HG03280 (cell line): Measurements from ENCODE around the gene S100A1.
A peak's percentile ranks its signal among the peaks of the same experiment; 100 is the strongest.
"Not testable (repeated sequence)": the region's sequence is repeated elsewhere in the genome, so short reads cannot be mapped to it uniquely, and the experiment has no call there.

Experiments used
- ATAC-seq: cut with Tn5 transposase; IDR thresholded peaks from one replicate; pipeline ENCODE4 v1.9.1; 2021; ENCODE audit warnings: mild to moderate bottlenecking, moderate library complexity; ENCODE audit not compliant: unreplicated experiment

Gene S100A1

DNA sequence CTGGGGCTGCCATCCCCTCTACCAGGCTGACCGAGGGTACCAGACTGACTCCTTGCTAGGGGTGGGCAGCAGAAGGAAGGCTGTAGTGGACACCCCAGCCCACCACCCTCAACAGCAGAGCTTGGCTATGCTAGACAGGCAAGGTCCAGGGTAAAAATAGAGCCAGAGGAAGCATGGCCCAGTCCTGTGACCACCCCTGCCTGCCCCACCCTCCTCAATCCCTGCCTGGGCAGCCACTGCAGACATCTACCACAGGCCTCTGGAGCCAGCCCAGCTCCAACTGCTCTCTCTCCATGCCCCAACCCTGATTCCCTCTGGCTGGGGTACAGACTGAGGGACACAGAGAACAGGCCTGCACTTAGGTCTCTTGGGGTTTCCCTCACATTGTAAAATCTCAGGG is 1.7 kb downstream of the S100A1 start:
- no peak for ATAC-seq

- ATAC-seq: no peak
Observed at GRCh38 chr1:153630384-153630783, 2.1 kb downstream of the S100A1 start.

DNA sequence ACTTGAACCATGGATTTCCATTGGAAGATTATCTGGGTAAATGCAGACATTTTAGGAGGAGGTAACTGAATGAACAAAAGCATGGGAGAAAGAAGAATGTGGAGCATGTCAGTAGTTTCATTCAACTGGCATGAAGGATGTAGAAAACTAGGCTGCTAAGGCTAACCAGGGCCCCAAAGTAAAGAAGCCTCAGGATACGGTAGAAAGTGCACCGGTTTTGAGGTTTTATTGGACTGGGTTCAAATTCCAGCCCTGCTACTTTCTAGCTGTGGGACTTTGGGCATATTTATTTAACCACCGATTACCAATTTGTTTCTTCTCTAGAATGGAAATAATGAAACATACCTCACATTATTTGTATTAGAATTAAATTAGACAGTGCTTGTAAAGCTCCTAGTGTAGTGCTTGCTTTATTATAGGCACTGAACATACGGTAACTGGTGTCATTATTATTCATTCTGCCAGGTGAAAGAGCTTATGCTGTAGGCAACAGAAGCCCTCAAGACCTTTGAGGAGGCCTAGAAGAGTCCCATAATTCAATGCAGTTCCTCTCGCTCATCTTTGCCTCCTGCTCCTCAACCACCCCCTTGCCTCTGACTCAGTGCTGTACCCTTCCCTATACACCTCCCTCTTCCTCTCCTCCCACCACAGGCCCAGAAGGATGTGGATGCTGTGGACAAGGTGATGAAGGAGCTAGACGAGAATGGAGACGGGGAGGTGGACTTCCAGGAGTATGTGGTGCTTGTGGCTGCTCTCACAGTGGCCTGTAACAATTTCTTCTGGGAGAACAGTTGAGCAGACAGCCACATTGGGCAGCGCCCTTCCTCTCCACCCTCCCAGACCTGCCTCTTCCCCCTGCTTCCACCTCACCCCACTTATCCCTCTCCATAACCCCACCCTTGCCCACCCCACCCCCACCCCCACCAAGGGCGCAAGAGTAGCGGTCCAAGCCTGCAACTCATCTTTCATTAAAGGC is 3.1 kb downstream of the S100A1 start:
- no peak for ATAC-seq

- ATAC-seq: no peak
Observed at GRCh38 chr1:153633161-153633753, 5.0 kb downstream of the S100A1 start.

- ATAC-seq: peak; percentile 94
Observed at GRCh38 chr1:153633754-153634665, 5.8 kb downstream of the S100A1 start, which contains the start of gene CHTOP. Gene CHTOP, plus strand, starts transcription at chr1:153634066. Its CDS starts 2,523 bp downstream, at chr1:153636589.

DNA sequence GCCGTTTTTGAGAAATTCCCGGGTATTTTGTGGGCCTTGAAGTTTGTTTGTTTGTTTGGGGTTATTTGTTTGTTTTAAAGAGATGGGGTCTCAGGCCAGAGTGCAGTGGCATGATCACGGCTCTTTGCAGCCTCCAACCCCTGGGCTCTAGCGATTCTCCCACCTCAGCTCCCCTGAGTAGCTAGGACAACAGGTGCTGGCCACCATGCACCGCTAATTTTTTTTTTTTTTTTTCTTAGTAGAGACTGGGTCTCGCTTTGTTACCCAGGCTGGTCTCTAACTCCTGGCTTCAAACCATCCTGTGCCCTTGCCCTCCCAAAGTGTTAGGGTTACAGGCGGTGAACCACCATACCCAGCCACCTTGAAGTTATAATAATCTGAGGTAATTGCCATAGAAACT is 7.6 kb downstream of the S100A1 start:
- no peak for ATAC-seq

DNA sequence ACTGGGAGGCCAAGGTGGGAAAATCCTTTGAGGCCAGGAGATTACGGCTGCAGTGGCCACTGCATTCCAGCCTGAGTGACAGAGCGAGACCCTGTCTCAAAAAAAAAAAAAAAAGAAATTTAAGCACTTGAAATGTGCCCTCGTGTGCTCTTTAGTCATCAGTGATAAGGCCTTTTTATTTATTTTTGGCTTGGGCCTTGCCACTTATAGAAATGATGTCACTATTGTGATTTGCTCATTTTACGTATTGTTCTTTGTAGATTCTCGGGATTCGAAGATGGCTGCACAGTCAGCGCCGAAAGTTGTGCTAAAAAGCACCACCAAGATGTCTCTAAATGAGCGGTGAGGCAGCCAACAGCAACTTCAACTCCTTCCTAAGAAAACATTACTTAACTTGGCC is 8.1 kb downstream of the S100A1 start:
- ATAC-seq: no peak

- no peak for ATAC-seq
Observed at GRCh38 chr1:153638261-153638660, 10.0 kb downstream of the S100A1 start.

DNA sequence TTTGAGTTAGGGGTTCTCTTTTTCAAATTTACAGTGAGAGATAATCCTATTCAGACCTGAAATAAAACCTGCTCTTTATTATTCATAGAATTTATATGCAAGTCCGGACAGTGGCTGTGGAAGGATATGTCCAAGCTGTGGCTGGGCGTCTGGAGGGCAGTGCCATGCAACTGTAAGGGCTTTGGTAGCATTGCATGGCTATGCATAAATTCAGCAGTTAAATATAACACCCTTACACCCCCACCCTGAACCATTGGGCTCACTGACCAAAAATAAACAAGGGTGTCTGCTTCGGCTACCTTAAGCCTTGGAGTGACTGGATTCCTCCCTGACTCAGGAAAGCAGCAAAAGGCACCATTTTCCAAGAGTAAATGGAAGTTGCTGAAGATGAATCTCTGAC is 11.0 kb downstream of the S100A1 start:
- no peak for ATAC-seq

GRCh38 chr1:153640213-153640612 is 12.0 kb downstream of the S100A1 start:
- not testable (repeated sequence) for ATAC-seq

GRCh38 chr1:153640861-153641260 is 12.6 kb downstream of the S100A1 start:
- ATAC-seq: no peak

- no peak for ATAC-seq
Observed at GRCh38 chr1:153642161-153642560, 13.9 kb downstream of the S100A1 start.

DNA sequence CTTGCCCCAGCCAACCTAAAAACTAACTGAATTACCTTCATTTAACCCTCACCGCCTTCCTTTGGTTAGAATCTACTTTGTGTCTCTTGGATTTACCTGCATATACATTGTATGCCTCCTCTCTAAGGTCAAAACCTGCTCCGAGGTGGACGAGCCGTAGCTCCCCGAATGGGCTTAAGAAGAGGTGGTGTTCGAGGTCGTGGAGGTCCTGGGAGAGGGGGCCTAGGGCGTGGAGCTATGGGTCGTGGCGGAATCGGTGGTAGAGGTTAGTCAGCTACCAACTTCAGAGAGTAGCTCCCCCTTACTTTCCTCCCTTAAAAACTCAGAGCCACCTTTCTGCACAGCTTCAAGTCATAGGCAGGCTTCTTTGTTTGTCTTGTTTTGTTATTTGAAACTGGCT is 14.9 kb downstream of the S100A1 start:
- ATAC-seq: no peak

GRCh38 chr1:153643816-153644215 is 15.6 kb downstream of the S100A1 start:
- ATAC-seq: no peak

GRCh38 chr1:153646672-153647345 is 18.6 kb downstream of the S100A1 start:
- ATAC-seq: no peak

DNA sequence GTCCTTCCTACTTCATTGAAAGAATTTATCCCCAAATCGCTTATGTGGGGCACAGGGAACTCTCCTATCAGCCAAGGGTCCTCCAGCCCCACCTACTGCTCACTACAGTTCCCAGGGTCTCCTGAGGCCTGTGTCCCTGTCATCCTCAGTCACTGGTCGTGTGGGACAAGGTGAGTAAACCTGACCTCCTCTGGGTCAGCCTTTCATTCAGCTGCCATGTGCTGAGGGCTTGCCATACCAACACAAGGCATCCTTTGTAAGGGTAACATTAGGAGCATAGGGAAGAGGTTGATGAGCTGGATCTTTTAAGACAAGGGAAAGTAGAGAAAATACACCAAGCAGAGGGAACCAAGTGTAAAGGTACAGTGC is 19.1 kb downstream of the S100A1 start:
- no peak for ATAC-seq

GRCh38 chr1:153648000-153648643 is 19.9 kb downstream of the S100A1 start:
- no peak for ATAC-seq

- no peak for ATAC-seq
Observed at GRCh38 chr1:153649137-153649862, 21.1 kb downstream of the S100A1 start.

GRCh38 chr1:153649863-153650235 is 21.6 kb downstream of the S100A1 start:
- no peak for ATAC-seq
